Loucy (cell line): ENCODE results near the gene ANKS4B.

Experiments
- H2AFZ ChIP-seq: fragments of 200-600 bp; sonication (generic); 2 replicates; pipeline ENCODE4 v1.6.0; 2016; ENCODE audit warnings: antibody characterized with exemption, mild to moderate bottlenecking, low read length, moderate library complexity
- H3F3A ChIP-seq: fragments of 200-600 bp; 2 replicates; pipeline ENCODE4 v1.6.0; 2016; ENCODE audit warnings: antibody characterized with exemption, low read depth, mild to moderate bottlenecking
- H3K27me3 ChIP-seq: fragments of 200-600 bp; sonication (generic); 2 replicates; pipeline ENCODE4 v1.6.1; 2014; ENCODE audit warnings: low read length, mild to moderate bottlenecking; ENCODE audit not compliant: insufficient read depth, poor library complexity, severe bottlenecking
- H3K36me3 ChIP-seq: fragments of 200-600 bp; sonication (generic); 2 replicates; pipeline ENCODE4 v1.6.1; 2016; ENCODE audit warnings: low read length; ENCODE audit not compliant: insufficient read depth
- H3K4me1 ChIP-seq: fragments of 200-600 bp; sonication (generic); 2 replicates; pipeline ENCODE4 v1.5.1; 2014; ENCODE audit warnings: low read length, mild to moderate bottlenecking; ENCODE audit not compliant: insufficient read depth, poor library complexity, severe bottlenecking
- H3K4me2 ChIP-seq: fragments of 200-600 bp; sonication (generic); 2 replicates; pipeline ENCODE4 v1.6.0; 2014; ENCODE audit warnings: antibody characterized with exemption, low read length, low read depth, mild to moderate bottlenecking; ENCODE audit not compliant: poor library complexity, severe bottlenecking
- H3K4me3 ChIP-seq: fragments of 200-600 bp; sonication (generic); 2 replicates; pipeline ENCODE4 v1.5.1; 2014; ENCODE audit warnings: low read length, mild to moderate bottlenecking, mixed read lengths; ENCODE audit not compliant: poor library complexity, severe bottlenecking
- H3K79me2 ChIP-seq: fragments of 200-600 bp; sonication (generic); 2 replicates; pipeline ENCODE4 v1.6.1; 2014; ENCODE audit warnings: low read length; ENCODE audit not compliant: insufficient read depth
- H3K9ac ChIP-seq: fragments of 200-600 bp; sonication (generic); 2 replicates; pipeline ENCODE4 v1.6.0; 2014; ENCODE audit warnings: mild to moderate bottlenecking, low read depth, low read length, moderate library complexity; ENCODE audit not compliant: poor library complexity, severe bottlenecking
- H3K9me2 ChIP-seq: fragments of 200-600 bp; sonication (generic); replicated peaks from 2 replicates; pipeline ENCODE4 v1.6.1; 2016; ENCODE audit warnings: low read depth, low read length, mixed read lengths
- H3K9me3 ChIP-seq: fragments of 200-600 bp; sonication (generic); 2 replicates; pipeline ENCODE4 v1.6.1; 2014; ENCODE audit warnings: mild to moderate bottlenecking, antibody characterized with exemption, low read length, low read depth; ENCODE audit not compliant: insufficient read depth
- H4K20me1 ChIP-seq: fragments of 200-600 bp; sonication (generic); 2 replicates; pipeline ENCODE4 v1.6.0; 2014; ENCODE audit warnings: antibody characterized with exemption, low read length, mild to moderate bottlenecking; ENCODE audit not compliant: insufficient read depth, poor library complexity, severe bottlenecking
- CTCF ChIP-seq: fragments of 200-600 bp; sonication (generic); conservative IDR thresholded peaks from 2 replicates; pipeline ENCODE4 v1.5.1; 2014; ENCODE audit warnings: mild to moderate bottlenecking, antibody characterized with exemption, low read length
- EZH2phosphoT487 ChIP-seq: fragments of 200-600 bp; IDR thresholded peaks from 2 replicates; pipeline ENCODE4 v1.6.1; 2018; ENCODE audit warnings: antibody characterized with exemption, mild to moderate bottlenecking, moderate library complexity, borderline replicate concordance

ANKS4B gene

GRCh38 chr16:21190013-21190412, 43.5 kb upstream of the ANKS4B start:
- Histone ChIP-seq H3K36me3 (no peaks in the 10 kb centered on the region), H3K9me3 (no peaks in the 10 kb centered on the region), H3K9ac (no peak overlapping the region), H3K27me3 (no peaks in the 10 kb centered on the region), H4K20me1 (no peaks in the 10 kb centered on the region), H3K79me2 (no peaks in the 10 kb centered on the region), H3K4me3 (no peak overlapping the region), H3K4me2 (no peak overlapping the region), H3K9me2 (no peaks in the 10 kb centered on the region), H3F3A (no peaks in the 10 kb centered on the region), H3K4me1 (no peaks in the 10 kb centered on the region), H2AFZ (no peak overlapping the region)
- TF ChIP-seq EZH2phosphoT487 (no peak), CTCF (no peak)

DNA sequence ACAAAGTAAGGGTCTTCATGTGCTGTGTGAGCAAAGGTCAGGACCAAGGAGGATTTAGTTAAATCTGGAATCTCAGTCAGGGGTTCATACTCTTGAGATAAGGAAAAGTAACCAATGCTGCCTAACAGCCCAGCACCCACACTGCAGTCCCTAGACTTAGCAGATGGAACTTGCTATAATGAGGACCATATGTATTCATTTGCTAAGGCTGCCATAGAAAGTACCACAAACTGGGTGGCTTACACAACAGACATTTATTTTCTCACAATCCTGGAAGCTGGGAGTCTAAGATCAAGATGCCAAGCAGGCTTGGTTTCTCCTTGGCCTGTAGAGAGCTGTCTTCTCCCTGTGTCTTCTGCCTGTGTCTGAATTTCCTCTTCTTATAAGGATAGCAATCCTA, 42.9 kb upstream of the ANKS4B start:
- Histone ChIP-seq H2AFZ (no peak overlapping the region), H3K4me2 (no peak overlapping the region), H3K9me3 (no peaks in the 10 kb centered on the region), H3K79me2 (no peaks in the 10 kb centered on the region), H3K4me1 (no peaks in the 10 kb centered on the region), H3K9me2 (no peaks in the 10 kb centered on the region), H3F3A (no peaks in the 10 kb centered on the region), H4K20me1 (no peaks in the 10 kb centered on the region), H3K9ac (no peak overlapping the region), H3K4me3 (no peak overlapping the region), H3K27me3 (no peaks in the 10 kb centered on the region), H3K36me3 (no peaks in the 10 kb centered on the region)
- TF ChIP-seq CTCF (no peak), EZH2phosphoT487 (no peak)

DNA sequence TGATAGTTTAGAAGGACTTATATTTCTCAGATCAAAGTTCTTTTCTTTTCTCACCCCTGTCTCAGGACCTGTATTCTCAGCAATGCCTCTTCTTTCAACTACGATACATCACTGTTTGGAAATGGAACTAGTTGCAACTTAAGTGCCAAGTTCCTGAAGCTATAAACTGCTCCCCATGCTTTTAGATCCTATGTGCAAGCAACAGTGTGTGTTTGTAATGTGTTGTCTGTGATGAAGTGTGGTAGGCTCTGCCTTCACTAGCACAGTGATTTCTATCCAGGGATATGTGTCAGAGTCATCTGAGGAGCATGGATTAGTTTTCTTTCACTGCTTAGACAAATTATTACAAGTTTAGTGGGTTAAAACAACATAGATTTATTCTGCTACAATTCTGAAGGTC, 40.5 kb upstream of the ANKS4B start:
- H3K4me3 ChIP-seq, result no peak overlapping the region
- no peak overlapping the region for H2AFZ ChIP-seq
- no peaks in the 10 kb centered on the region for H3K36me3 ChIP-seq
- H3K9ac ChIP-seq, result no peak overlapping the region
- no peak overlapping the region for H3K4me2 ChIP-seq
- TF ChIP-seq CTCF (no peak), EZH2phosphoT487 (no peak)
- no peaks in the 10 kb centered on the region for H4K20me1 ChIP-seq
- no peaks in the 10 kb centered on the region for H3K27me3 ChIP-seq
- H3K4me1 ChIP-seq, result no peaks in the 10 kb centered on the region
- H3F3A ChIP-seq, result no peaks in the 10 kb centered on the region
- H3K9me3 ChIP-seq, result no peaks in the 10 kb centered on the region
- no peaks in the 10 kb centered on the region for H3K79me2 ChIP-seq
- no peaks in the 10 kb centered on the region for H3K9me2 ChIP-seq
